GM23248 (cell line): Measurements from ENCODE around the gene FAM234B.

Experiments
- EZH2 ChIP-seq: fragments of 200-600 bp; sonication (generic); IDR thresholded peaks from 2 replicates; pipeline ENCODE4 v1.6.1; 2018; ENCODE audit warnings: antibody characterized with exemption, mild to moderate bottlenecking; ENCODE audit not compliant: insufficient read depth, poor library complexity, severe bottlenecking
- EZH2phosphoT487 ChIP-seq: fragments of 200-600 bp; sonication (generic); IDR thresholded peaks from 2 replicates; pipeline ENCODE4 v1.6.1; 2018; ENCODE audit warnings: antibody characterized with exemption, moderate library complexity, mild to moderate bottlenecking, low read depth; ENCODE audit not compliant: insufficient read depth

- no peak for TF ChIP-seq EZH2
- TF ChIP-seq EZH2phosphoT487 = no peak
Observed at GRCh38 chr12:13044906-13045299, 722 bp downstream of the FAM234B start.
